K562 (cell line): Measurements from ENCODE around the gene VGLL2. TPM values are rescaled to one million over a fixed set of nuclear protein-coding genes. Genes with fewer than 3 reads are reported as not detected.

Experiments
- ATAC-seq: fragments of 200-7000 bp; cut with Tn5 transposase; 3 replicates; pipeline ENCODE4 v1.9.1; 2020; ENCODE audit warnings: moderate library complexity
- BruUV-seq: library from RNA; stranded (reverse); fragments of 400-500 nt; replicated peaks from 2 replicates; lab custom pipeline; 2021; lab: Mats Ljungman, UMichigan
- CTCF ChIA-PET: fragments of 300-600 bp; formaldehyde crosslinking; extraction: SDS; loops from one replicate; lab custom pipeline; 2021; ENCODE audit warnings: low intra/inter-chr PET ratio; lab: Yijun Ruan, JAX
- POLR2A ChIA-PET: fragments of 300-600, 350-650 bp; sonication (Branson Sonifier 250); formaldehyde crosslinking; extraction: SDS; loops from one replicate; lab custom pipeline; 2021; ENCODE audit warnings: antibody characterized with exemption, inconsistent platforms; lab: Yijun Ruan, JAX
- DNase-seq, 4 experiments: peaks; one replicate each; pipeline versions ENCODE4 v3.0.0 to v3.0.0-alpha.2; 2011 to 2018; ENCODE audit warnings: low spot score in 3 of 4, mixed read lengths in 3 of 4; ENCODE audit errors: extremely low read depth in 1 of 4
- FAIRE-seq: peaks from 2 replicates; lab custom pipeline; 2011; peaks lifted over from hg19 to GRCh38; lab: Jason Lieb, UNC
- H2AFZ ChIP-seq: 2 replicates; pipeline ENCODE4 v1.6.0; 2011; ENCODE audit warnings: low read depth, low read length, control low read depth, inconsistent platforms
- H3K27ac ChIP-seq: fragments of 200-600 bp; 3 replicates; pipeline ENCODE4 v1.8.0; 2011; ENCODE audit warnings: low read depth, mild to moderate bottlenecking, control low read depth, inconsistent platforms, low read length, moderate library complexity, mixed read lengths; ENCODE audit errors: extremely low read depth
- H3K27me3 ChIP-seq, 2 experiments: fragments of 300-600 bp in 1 of 2; 2 replicates in 1 of 2; 3 replicates in 1 of 2; pipeline versions ENCODE4 v1.6.0 to v1.8.0; 2011; ENCODE audit warnings: inconsistent platforms in 2 of 2, low read length in 2 of 2, mild to moderate bottlenecking in 1 of 2, mixed read lengths in 1 of 2, moderate library complexity in 1 of 2; ENCODE audit not compliant: control insufficient read depth in 2 of 2, insufficient read depth in 2 of 2
- H3K36me3 ChIP-seq: fragments of 300-600 bp; 3 replicates; pipeline ENCODE4 v1.8.0; 2011; ENCODE audit warnings: mild to moderate bottlenecking, low read length, inconsistent platforms; ENCODE audit not compliant: control insufficient read depth, insufficient read depth
- H3K4me1 ChIP-seq, 2 experiments: fragments of 200-600 bp in 1 of 2; replicated peaks in 1 of 2; 2 replicates in 1 of 2; 3 replicates in 1 of 2; pipeline versions ENCODE4 v1.5.1 to v1.8.0; 2011; ENCODE audit warnings: inconsistent platforms in 2 of 2, low read length in 2 of 2, mild to moderate bottlenecking in 1 of 2, mixed read lengths in 1 of 2, moderate library complexity in 1 of 2; ENCODE audit not compliant: control insufficient read depth in 2 of 2, insufficient read depth in 2 of 2
- H3K4me2 ChIP-seq: 2 replicates; pipeline ENCODE4 v1.6.1; 2011; ENCODE audit warnings: low read length, control low read depth, inconsistent platforms, mixed read lengths; ENCODE audit not compliant: insufficient read depth
- H3K4me3 ChIP-seq: fragments of 200-600 bp; sonication (generic), shearing (Covaris generic); 2 replicates; pipeline ENCODE4 v1.5.1; 2016; ENCODE audit warnings: control low read depth, inconsistent platforms
- H3K79me2 ChIP-seq: fragments of 200-600 bp; 3 replicates; pipeline ENCODE4 v1.8.0; 2011; ENCODE audit warnings: low read length, inconsistent platforms; ENCODE audit not compliant: control insufficient read depth, insufficient read depth
- H3K9ac ChIP-seq, 2 experiments: 2 replicates each; pipeline versions ENCODE4 v1.6.0 to v1.6.1; 2011; ENCODE audit warnings: low read depth in 2 of 2, low read length in 2 of 2, control low read depth in 1 of 2, inconsistent platforms in 1 of 2, mild to moderate bottlenecking in 1 of 2, mixed read lengths in 1 of 2; ENCODE audit not compliant: insufficient read depth in 1 of 2
- H3K9me1 ChIP-seq: one replicate; pipeline ENCODE4 v1.6.0; 2011; ENCODE audit warnings: inconsistent platforms, mild to moderate bottlenecking, low read length, moderate library complexity; ENCODE audit not compliant: control insufficient read depth, insufficient read depth
- H3K9me3 ChIP-seq: replicated peaks from 2 replicates; pipeline ENCODE4 v1.5.1; 2011; ENCODE audit warnings: low read depth, low read length, inconsistent platforms; ENCODE audit not compliant: control insufficient read depth, insufficient read depth
- H4K20me1 ChIP-seq: replicated peaks from 2 replicates; pipeline ENCODE4 v1.6.1; 2011; ENCODE audit warnings: low read length, inconsistent platforms, mixed read lengths; ENCODE audit not compliant: control insufficient read depth, insufficient read depth
- HOXB6 ChIP-seq: fragments of 250-450 bp; sonication (Bioruptor Pico); IDR thresholded peaks from 2 replicates; pipeline ENCODE4 v1.5.1; 2022; ENCODE audit warnings: mild to moderate bottlenecking, borderline replicate concordance
- KAT8 ChIP-seq: fragments of 450-650 bp; IDR thresholded peaks from 2 replicates; pipeline ENCODE4 v1.6.1; 2016; ENCODE audit warnings: low read depth, mild to moderate bottlenecking
- ZNF174 ChIP-seq: fragments of 250-450 bp; sonication (Bioruptor Pico); IDR thresholded peaks from 2 replicates; pipeline ENCODE4 v1.4.0; 2020; ENCODE audit warnings: mild to moderate bottlenecking
- WGBS: fragments of 100-300 bp; shearing (Covaris generic); methylation state at CpG from one replicate; pipeline ENCODE4 v1.1.6; 2016; ENCODE audit warnings: low coverage, mixed read lengths; ENCODE audit not compliant: insufficient coverage; ENCODE audit errors: missing lambda C conversion rate; 5-methylcytosine and 5-hydroxymethylcytosine counted together
- in situ Hi-C: fragments of 300-500 bp; cut with MboI; formaldehyde crosslinking; loops from 4 replicates; pipeline ENCODE4 v1.15.0; 2018; ENCODE audit warnings: inconsistent platforms, mixed read lengths
- intact Hi-C: fragments of 100-400 bp; cut with micrococcal nuclease; formaldehyde crosslinking; loops from 2 replicates; pipeline ENCODE4 v1.14.2; 2022
- polyA plus RNA-seq, 8 experiments: library from polyadenylated mRNA; depleted of rRNA in 4 of 8; stranded (reverse) in 5 of 8; unstranded in 3 of 8; fragments of >200 nt; fragmentation: Nextera tagmentation in 2 of 8; fragmentation: Illumina TruSeq in 1 of 8; extraction: Ambion mirVana in 2 of 8; extraction: Trizol in 1 of 8; gene quantifications; 2 replicates each; pipeline versions ENCODE4 v1.2.1 to v1.2.3, GENCODE V29; 2011 to 2014; ENCODE audit warnings: inconsistent platforms in 1 of 8, missing spikeins in 1 of 8
- total RNA-seq, 7 experiments: library from RNA; depleted of rRNA in 6 of 7; stranded (reverse); fragments of >200 nt in 6 of 7; fragmentation: Illumina TruSeq in 2 of 7; extraction: Trizol in 2 of 7; gene quantifications; 2 replicates each; pipeline versions ENCODE4 v1.2.1 to v1.2.3, GENCODE V29; 2011 to 2021; ENCODE audit warnings: low replicate concordance in 1 of 7
- TF ChIP-seq, protein P1 (sequence below): fragments of 250-450 bp; sonication (Bioruptor Pico); IDR thresholded peaks from 2 replicates; pipeline ENCODE4 v1.4.0; 2020

Gene VGLL2
- total and polyA plus RNA-seq, 9 of the 15 experiments (the other 6 are each of a cell fraction or from before 2014, with no cell fraction given) = not detected

DNA sequence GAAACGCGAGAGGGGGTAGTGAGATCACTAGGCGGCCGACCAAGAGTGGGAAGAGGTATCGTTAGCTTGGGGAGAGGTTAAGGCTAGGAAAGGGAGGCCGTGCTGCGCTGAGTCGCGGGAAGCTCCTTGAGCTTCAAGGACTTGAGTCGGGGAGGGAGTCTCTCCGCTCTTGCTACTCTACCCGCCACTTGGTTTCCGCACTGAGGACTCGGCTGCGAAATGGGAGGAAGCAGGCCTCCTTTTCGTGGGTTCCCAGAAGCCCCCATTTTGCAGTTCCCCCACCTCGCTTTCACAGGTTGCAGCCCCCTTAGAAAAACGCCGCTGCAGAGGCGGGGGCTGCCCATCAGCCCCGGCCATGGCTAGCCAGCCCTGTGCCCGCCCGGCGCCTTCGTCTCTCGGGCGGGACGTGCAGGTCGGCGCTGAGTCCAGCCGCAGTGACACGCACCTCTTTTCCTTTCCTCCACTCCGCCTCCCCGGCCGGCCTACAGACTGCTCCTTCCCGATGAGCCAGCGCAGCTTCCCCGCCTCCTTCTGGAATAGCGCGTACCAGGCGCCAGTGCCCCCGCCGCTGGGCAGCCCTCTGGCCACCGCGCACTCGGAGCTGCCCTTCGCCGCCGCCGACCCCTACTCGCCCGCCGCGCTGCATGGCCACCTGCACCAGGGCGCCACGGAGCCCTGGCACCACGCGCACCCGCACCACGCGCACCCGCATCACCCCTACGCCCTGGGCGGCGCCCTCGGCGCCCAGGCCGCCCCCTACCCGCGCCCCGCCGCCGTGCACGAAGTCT, 4.9 kb downstream of the VGLL2 start (continued):
- TF ChIP-seq, protein P1, sequence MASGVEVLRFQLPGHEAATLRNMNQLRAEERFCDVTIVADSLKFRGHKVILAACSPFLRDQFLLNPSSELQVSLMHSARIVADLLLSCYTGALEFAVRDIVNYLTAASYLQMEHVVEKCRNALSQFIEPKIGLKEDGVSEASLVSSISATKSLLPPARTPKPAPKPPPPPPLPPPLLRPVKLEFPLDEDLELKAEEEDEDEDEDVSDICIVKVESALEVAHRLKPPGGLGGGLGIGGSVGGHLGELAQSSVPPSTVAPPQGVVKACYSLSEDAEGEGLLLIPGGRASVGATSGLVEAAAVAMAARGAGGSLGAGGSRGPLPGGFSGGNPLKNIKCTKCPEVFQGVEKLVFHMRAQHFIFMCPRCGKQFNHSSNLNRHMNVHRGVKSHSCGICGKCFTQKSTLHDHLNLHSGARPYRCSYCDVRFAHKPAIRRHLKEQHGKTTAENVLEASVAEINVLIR = no peak
- TF ChIP-seq HOXB6 (CRISPR knock-in tag) (no peak), KAT8 (no peak)

GRCh38 chr6:117270843-117271507, 5.6 kb downstream of the VGLL2 start:
- TF ChIP-seq ZNF174 (CRISPR knock-in tag) = no peak
- ChIA-PET CTCF (no interaction called here), POLR2A (no interaction called here)
- WGBS = 2% methylated on average over 16 of the region's 48 CpGs
- Histone ChIP-seq H3K9ac (no peak overlapping the region), H3K9me1 (no peaks in the 10 kb centered on the region), H3K36me3 (no peaks in the 10 kb centered on the region), H3K27ac (no peak overlapping the region), H2AFZ (no peak overlapping the region), H3K4me1 (peaks cover 0 to 9% of the 10 kb centered on the region in 2 experiments; a peak in 1 of 5 replicates), H3K27me3 (peaks cover 3 to 23% of the 10 kb centered on the region in 2 experiments; a peak in 3 of 5 replicates), H3K79me2 (no peaks in the 10 kb centered on the region), H4K20me1 (no peaks in the 10 kb centered on the region), H3K4me3 (no peak overlapping the region), H3K4me2 (no peak overlapping the region), H3K9me3 (no peaks in the 10 kb centered on the region)
- DNase-seq (no peak), ATAC-seq (no peak), FAIRE-seq (no peak)
- BruUV-seq = no TSS peak
- in situ Hi-C loops (no loop called here), intact Hi-C loops (no loop called here)
